SK-N-SH treated with all-trans-retinoic acid at 6 μM for 48 hours (cell line): ENCODE results near the gene SAMD1.
"Not testable (repeated sequence)": the region's sequence is repeated elsewhere in the genome, so short reads cannot be mapped to it uniquely, and the experiment has no call there.

Experiments used
- ATAC-seq: fragments of 200-7000 bp; cut with Tn5 transposase; 3 replicates; pipeline ENCODE4 v1.9.1; 2020; ENCODE audit warnings: mild to moderate bottlenecking, moderate library complexity
- ARNTL ChIP-seq: fragments of 450-650 bp; formaldehyde crosslinking; IDR thresholded peaks from 2 replicates; pipeline ENCODE4 v1.5.0; 2020; ENCODE audit warnings: low read depth, mild to moderate bottlenecking, moderate library complexity, borderline replicate concordance
- CSDC2 ChIP-seq: fragments of 250-450 bp; sonication (Bioruptor Pico); IDR thresholded peaks from 2 replicates; pipeline ENCODE4 v1.5.0; 2020; ENCODE audit warnings: mild to moderate bottlenecking, moderate library complexity
- ESRRG ChIP-seq: fragments of 250-450 bp; sonication (Bioruptor Pico); IDR thresholded peaks from 2 replicates; pipeline ENCODE4 v1.6.1; 2021; ENCODE audit warnings: mild to moderate bottlenecking
- GLIS3 ChIP-seq: fragments of 250-450 bp; sonication (Bioruptor Pico); IDR thresholded peaks from 2 replicates; pipeline ENCODE4 v1.5.0; 2020; ENCODE audit warnings: mild to moderate bottlenecking, moderate library complexity
- ISL1 ChIP-seq: fragments of 250-450 bp; sonication (Bioruptor Pico); IDR thresholded peaks from 2 replicates; pipeline ENCODE4 v2.1.2; 2022; ENCODE audit warnings: mild to moderate bottlenecking, moderate library complexity
- OSR1 ChIP-seq: fragments of 250-450 bp; sonication (Bioruptor Pico); IDR thresholded peaks from 2 replicates; pipeline ENCODE4 v1.8.0; 2022; ENCODE audit warnings: moderate library complexity, mild to moderate bottlenecking, inconsistent platforms
- PPARA ChIP-seq: fragments of 250-450 bp; sonication (Bioruptor Pico); IDR thresholded peaks from 2 replicates; pipeline ENCODE4 v1.5.0; 2020; ENCODE audit warnings: mild to moderate bottlenecking, borderline replicate concordance
- RARB ChIP-seq: fragments of 250-450 bp; sonication (Bioruptor Pico); IDR thresholded peaks from 2 replicates; pipeline ENCODE4 v1.8.0; 2021; ENCODE audit warnings: mild to moderate bottlenecking, moderate library complexity
- SNAI2 ChIP-seq: fragments of 250-450 bp; sonication (Bioruptor Pico); IDR thresholded peaks from 2 replicates; pipeline ENCODE4 v1.5.0; 2020; ENCODE audit warnings: mild to moderate bottlenecking, moderate library complexity
- TCF4 ChIP-seq: fragments of 250-450 bp; sonication (Bioruptor Pico); IDR thresholded peaks from 2 replicates; pipeline ENCODE4 v1.8.0; 2021; ENCODE audit warnings: mild to moderate bottlenecking, moderate library complexity, borderline replicate concordance
- TOX ChIP-seq: fragments of 250-450 bp; sonication (Bioruptor Pico); IDR thresholded peaks from 2 replicates; pipeline ENCODE4 v1.8.0; 2021; ENCODE audit warnings: mild to moderate bottlenecking, moderate library complexity, borderline replicate concordance
- TSHZ2 ChIP-seq: fragments of 250-450 bp; sonication (Bioruptor Pico); IDR thresholded peaks from 2 replicates; pipeline ENCODE4 v1.5.0; 2020; ENCODE audit warnings: mild to moderate bottlenecking, moderate library complexity
- ZFP3 ChIP-seq: fragments of 250-450 bp; sonication (Bioruptor Pico); IDR thresholded peaks from 2 replicates; pipeline ENCODE4 v1.5.0; 2020; ENCODE audit warnings: mild to moderate bottlenecking, moderate library complexity
- ZNF70 ChIP-seq: fragments of 450-650 bp; formaldehyde crosslinking; IDR thresholded peaks from 2 replicates; pipeline ENCODE4 v1.5.0; 2020; ENCODE audit warnings: mild to moderate bottlenecking, moderate library complexity
- TF ChIP-seq, protein P1 (sequence below): fragments of 250-450 bp; sonication (Bioruptor Pico); IDR thresholded peaks from 2 replicates; pipeline ENCODE4 v1.5.1; 2021; ENCODE audit warnings: mild to moderate bottlenecking, moderate library complexity
- TF ChIP-seq, protein P2 (sequence below): fragments of 250-450 bp; sonication (Bioruptor Pico); IDR thresholded peaks from 2 replicates; pipeline ENCODE4 v1.8.0; 2020; ENCODE audit warnings: mild to moderate bottlenecking, moderate library complexity, borderline replicate concordance
- TF ChIP-seq, protein P3 (sequence below): fragments of 250-450 bp; sonication (Bioruptor Pico); IDR thresholded peaks from 2 replicates; pipeline ENCODE4 v1.5.1; 2020; ENCODE audit warnings: low read depth, mild to moderate bottlenecking, moderate library complexity

SAMD1 gene

GRCh38 chr19:14048443-14049153, 42.0 kb downstream of the SAMD1 start:
- TF ChIP-seq, protein P1, sequence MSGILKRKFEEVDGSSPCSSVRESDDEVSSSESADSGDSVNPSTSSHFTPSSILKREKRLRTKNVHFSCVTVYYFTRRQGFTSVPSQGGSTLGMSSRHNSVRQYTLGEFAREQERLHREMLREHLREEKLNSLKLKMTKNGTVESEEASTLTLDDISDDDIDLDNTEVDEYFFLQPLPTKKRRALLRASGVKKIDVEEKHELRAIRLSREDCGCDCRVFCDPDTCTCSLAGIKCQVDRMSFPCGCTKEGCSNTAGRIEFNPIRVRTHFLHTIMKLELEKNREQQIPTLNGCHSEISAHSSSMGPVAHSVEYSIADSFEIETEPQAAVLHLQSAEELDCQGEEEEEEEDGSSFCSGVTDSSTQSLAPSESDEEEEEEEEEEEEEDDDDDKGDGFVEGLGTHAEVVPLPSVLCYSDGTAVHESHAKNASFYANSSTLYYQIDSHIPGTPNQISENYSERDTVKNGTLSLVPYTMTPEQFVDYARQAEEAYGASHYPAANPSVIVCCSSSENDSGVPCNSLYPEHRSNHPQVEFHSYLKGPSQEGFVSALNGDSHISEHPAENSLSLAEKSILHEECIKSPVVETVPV (CRISPR knock-in tag): no peak
- TF ChIP-seq, protein P2, sequence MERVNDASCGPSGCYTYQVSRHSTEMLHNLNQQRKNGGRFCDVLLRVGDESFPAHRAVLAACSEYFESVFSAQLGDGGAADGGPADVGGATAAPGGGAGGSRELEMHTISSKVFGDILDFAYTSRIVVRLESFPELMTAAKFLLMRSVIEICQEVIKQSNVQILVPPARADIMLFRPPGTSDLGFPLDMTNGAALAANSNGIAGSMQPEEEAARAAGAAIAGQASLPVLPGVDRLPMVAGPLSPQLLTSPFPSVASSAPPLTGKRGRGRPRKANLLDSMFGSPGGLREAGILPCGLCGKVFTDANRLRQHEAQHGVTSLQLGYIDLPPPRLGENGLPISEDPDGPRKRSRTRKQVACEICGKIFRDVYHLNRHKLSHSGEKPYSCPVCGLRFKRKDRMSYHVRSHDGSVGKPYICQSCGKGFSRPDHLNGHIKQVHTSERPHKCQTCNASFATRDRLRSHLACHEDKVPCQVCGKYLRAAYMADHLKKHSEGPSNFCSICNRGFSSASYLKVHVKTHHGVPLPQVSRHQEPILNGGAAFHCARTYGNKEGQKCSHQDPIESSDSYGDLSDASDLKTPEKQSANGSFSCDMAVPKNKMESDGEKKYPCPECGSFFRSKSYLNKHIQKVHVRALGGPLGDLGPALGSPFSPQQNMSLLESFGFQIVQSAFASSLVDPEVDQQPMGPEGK: no peak
- TF ChIP-seq, protein P3, sequence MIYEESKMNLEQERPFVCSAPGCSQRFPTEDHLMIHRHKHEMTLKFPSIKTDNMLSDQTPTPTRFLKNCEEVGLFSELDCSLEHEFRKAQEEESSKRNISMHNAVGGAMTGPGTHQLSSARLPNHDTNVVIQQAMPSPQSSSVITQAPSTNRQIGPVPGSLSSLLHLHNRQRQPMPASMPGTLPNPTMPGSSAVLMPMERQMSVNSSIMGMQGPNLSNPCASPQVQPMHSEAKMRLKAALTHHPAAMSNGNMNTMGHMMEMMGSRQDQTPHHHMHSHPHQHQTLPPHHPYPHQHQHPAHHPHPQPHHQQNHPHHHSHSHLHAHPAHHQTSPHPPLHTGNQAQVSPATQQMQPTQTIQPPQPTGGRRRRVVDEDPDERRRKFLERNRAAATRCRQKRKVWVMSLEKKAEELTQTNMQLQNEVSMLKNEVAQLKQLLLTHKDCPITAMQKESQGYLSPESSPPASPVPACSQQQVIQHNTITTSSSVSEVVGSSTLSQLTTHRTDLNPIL (CRISPR knock-in tag): no peak
- TF ChIP-seq ZNF70 (CRISPR knock-in tag) (no peak), RARB (no peak), ARNTL (CRISPR knock-in tag) (no peak), TSHZ2 (no peak), TCF4 (CRISPR knock-in tag) (no peak), ISL1 (CRISPR knock-in tag) (no peak), CSDC2 (CRISPR knock-in tag) (no peak), SNAI2 (CRISPR knock-in tag) (no peak), PPARA (CRISPR knock-in tag) (no peak)
- peak; percentile 58; the same call in 2 of the 3 replicates for ATAC-seq

- ATAC-seq: not testable (repeated sequence)
Observed at GRCh38 chr19:14047866-14048265, 42.7 kb downstream of the SAMD1 start.

DNA sequence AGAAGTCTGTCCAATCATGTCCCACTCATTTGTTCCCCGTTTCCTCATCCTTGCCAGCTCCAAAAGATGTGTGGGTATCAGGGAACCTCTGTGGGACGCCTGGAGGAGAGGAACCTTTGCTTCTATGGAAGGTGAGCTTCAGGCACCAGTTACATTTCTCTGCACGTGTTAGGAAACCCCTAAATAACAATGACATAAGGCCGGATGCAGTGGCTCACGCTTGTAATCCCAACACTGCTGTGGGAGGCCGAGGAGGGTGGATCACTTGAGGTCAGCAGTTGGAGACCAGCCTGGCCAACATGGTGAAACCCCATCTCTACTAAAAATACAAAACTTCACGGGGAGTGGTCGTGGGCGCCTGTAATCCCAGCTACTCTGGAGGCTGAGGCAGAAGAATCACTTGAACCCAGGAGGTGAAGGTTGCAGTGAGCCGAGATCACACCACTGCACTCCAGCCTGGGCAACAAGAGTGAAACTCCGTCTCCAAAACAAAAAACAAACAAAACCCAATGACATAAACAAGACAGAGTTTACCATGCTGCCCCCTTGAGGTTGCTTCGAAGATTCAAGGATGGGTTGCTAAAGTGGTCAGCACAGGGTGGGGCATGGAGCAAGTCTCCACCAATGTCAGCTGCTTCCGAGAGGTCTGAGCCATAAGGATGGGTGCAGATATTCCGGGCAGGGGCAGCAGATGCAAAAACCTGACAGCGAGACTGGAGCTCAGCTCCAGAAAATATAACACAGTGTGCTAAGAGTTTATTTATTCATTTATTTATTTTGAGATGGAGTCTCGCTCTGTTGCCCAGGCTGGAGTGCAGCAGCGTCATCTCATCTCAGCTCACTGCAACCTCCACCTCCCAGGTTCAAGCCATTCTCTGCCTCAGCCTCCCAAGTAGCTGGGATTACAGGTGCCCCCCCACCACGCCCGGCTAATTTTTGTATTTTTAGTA, 47.6 kb downstream of the SAMD1 start:
- ATAC-seq: peak; percentile 97

DNA sequence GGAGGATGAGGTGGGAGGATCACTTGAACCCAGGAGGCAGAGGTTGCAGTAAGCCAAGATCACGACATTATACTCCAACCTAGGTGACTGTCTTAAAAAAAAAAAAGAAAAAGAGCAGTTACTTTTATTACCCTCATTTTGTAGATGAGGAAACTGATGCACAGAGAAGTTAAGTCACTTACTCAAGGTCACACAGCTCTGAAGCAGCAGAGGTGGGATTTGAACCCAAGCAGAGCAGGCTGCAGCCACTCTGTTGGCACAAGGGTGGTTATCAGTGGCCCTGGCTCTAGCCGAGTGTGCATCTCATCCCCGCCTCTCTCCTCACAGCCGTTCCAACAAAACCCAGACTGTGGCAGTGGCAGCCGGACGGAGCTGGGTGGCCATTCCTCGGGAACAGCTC, 51.4 kb downstream of the SAMD1 start:
- no peak for ATAC-seq
- no peak for TF ChIP-seq GLIS3 (CRISPR knock-in tag)
- TF ChIP-seq ZFP3 (CRISPR knock-in tag): no peak
- TF ChIP-seq OSR1 (CRISPR knock-in tag): no peak
- TF ChIP-seq ARNTL (CRISPR knock-in tag): no peak
- TF ChIP-seq TOX (CRISPR knock-in tag): no peak
- TF ChIP-seq CSDC2 (CRISPR knock-in tag): no peak
- no peak for TF ChIP-seq RARB
- no peak for TF ChIP-seq ESRRG (CRISPR knock-in tag)
- TF ChIP-seq, all 23 proteins: peak for 0
